K562 (cell line): ENCODE data around the gene UBE2K. TPM values are rescaled to one million over a fixed set of nuclear protein-coding genes. Genes with fewer than 3 reads are reported as not detected.

Experiments used
- CREM ChIP-seq: IDR thresholded peaks from 2 replicates; pipeline ENCODE4 v1.6.1; 2014; ENCODE audit warnings: antibody characterized with exemption, low read depth
- DDX20 ChIP-seq: fragments of 450-650 bp; IDR thresholded peaks from 2 replicates; pipeline ENCODE4 v1.6.1; 2016; ENCODE audit warnings: missing genetic modification characterization, low read depth, mild to moderate bottlenecking, missing compliant biosample characterization, moderate library complexity
- ELF4 ChIP-seq: fragments of 450-650 bp; formaldehyde crosslinking; IDR thresholded peaks from 2 replicates; pipeline ENCODE4 v1.4.0; 2022; ENCODE audit warnings: missing genetic modification characterization
- EP400 ChIP-seq: fragments of 450-650 bp; IDR thresholded peaks from 2 replicates; pipeline ENCODE4 v1.6.1; 2017; ENCODE audit warnings: antibody characterized with exemption, mild to moderate bottlenecking, moderate library complexity
- KLF1 ChIP-seq: fragments of 450-650 bp; IDR thresholded peaks from 2 replicates; pipeline ENCODE4 v1.6.1; 2016; ENCODE audit warnings: missing genetic modification characterization, missing compliant biosample characterization
- L3MBTL2 ChIP-seq: fragments of 450-650 bp; IDR thresholded peaks from 2 replicates; pipeline ENCODE4 v1.6.1; 2016; ENCODE audit warnings: mild to moderate bottlenecking, moderate library complexity
- MAX ChIP-seq: sonication (generic); formaldehyde crosslinking; IDR thresholded peaks from 2 replicates; pipeline ENCODE4 v1.9.0; 2022; ENCODE audit warnings: mild to moderate bottlenecking, missing genetic modification reagents
- MEIS2 ChIP-seq: fragments of 450-650 bp; IDR thresholded peaks from 2 replicates; pipeline ENCODE4 v1.6.1; 2014; ENCODE audit warnings: mild to moderate bottlenecking; ENCODE audit not compliant: partially characterized antibody
- NKRF ChIP-seq: fragments of 450-650 bp; IDR thresholded peaks from 2 replicates; pipeline ENCODE4 v1.6.1; 2016; ENCODE audit warnings: borderline replicate concordance
- PRDM10 ChIP-seq: fragments of 450-650 bp; IDR thresholded peaks from 2 replicates; pipeline ENCODE4 v1.6.1; 2018; ENCODE audit not compliant: partially characterized antibody
- RB1 ChIP-seq: fragments of 450-650 bp; IDR thresholded peaks from 2 replicates; pipeline ENCODE4 v1.6.1; 2017; ENCODE audit warnings: low read depth, mild to moderate bottlenecking
- RFX5 ChIP-seq: IDR thresholded peaks from 2 replicates; pipeline ENCODE4 v1.6.1; 2011; ENCODE audit warnings: low read depth, mild to moderate bottlenecking, improper control_type of control experiment, low read length
- UBTF ChIP-seq, 2 experiments: IDR thresholded peaks; 2 replicates each; pipeline ENCODE4 v1.6.1; 2012; ENCODE audit warnings: improper control_type of control experiment in 2 of 2, low read depth in 2 of 2, low read length in 2 of 2, borderline replicate concordance in 1 of 2
- ZBTB11 ChIP-seq, 3 experiments: fragments of 200-800 bp in 1 of 3; fragments of 250-450 bp in 1 of 3; fragments of 450-650 bp in 1 of 3; sonication (Bioruptor Pico) in 1 of 3; sonication (Bioruptor generic) in 1 of 3; formaldehyde crosslinking in 1 of 3; IDR thresholded peaks; 2 replicates each; pipeline versions ENCODE4 v1.6.1 to v1.8.0; 2016 to 2022; ENCODE audit warnings: mild to moderate bottlenecking in 2 of 3, missing genetic modification characterization in 2 of 3, missing compliant biosample characterization in 1 of 3, moderate library complexity in 1 of 3
- ZSCAN29 ChIP-seq: fragments of 450-650 bp; IDR thresholded peaks from 2 replicates; pipeline ENCODE4 v1.6.1; 2017
- polyA plus RNA-seq, 8 experiments: library from polyadenylated mRNA; depleted of rRNA in 4 of 8; stranded (reverse) in 5 of 8; unstranded in 3 of 8; fragments of >200 nt; fragmentation: Nextera tagmentation in 2 of 8; fragmentation: Illumina TruSeq in 1 of 8; extraction: Ambion mirVana in 2 of 8; extraction: Trizol in 1 of 8; gene quantifications; 2 replicates each; pipeline versions ENCODE4 v1.2.1 to v1.2.3, GENCODE V29; 2011 to 2014; ENCODE audit warnings: inconsistent platforms in 1 of 8, missing spikeins in 1 of 8
- total RNA-seq, 7 experiments: library from RNA; depleted of rRNA in 6 of 7; stranded (reverse); fragments of >200 nt in 6 of 7; fragmentation: Illumina TruSeq in 2 of 7; extraction: Trizol in 2 of 7; gene quantifications; 2 replicates each; pipeline versions ENCODE4 v1.2.1 to v1.2.3, GENCODE V29; 2011 to 2021; ENCODE audit warnings: low replicate concordance in 1 of 7

UBE2K gene
- total and polyA plus RNA-seq, 9 of the 15 experiments (the other 6 are each of a cell fraction or from before 2014, with no cell fraction given), result 29.8 to 190 (median 62.6) TPM

- peak in 1 of 3 experiments; percentile 82; a peak in 2 of 6 replicates for TF ChIP-seq ZBTB11 (CRISPR knock-in tag; IDR thresholded peaks at IDR 0.05)
- peak; percentile 84 for TF ChIP-seq L3MBTL2
- TF ChIP-seq NKRF, result peak; percentile 76; the same call in 1 of the 2 replicates
- TF ChIP-seq ZSCAN29, result 0 out of 2 replicates have a peak, but pooled peaks have one; percentile 17
- no peak for TF ChIP-seq ELF4
- peak; percentile 86 for TF ChIP-seq EP400
- TF ChIP-seq RFX5, result no peak
- TF ChIP-seq KLF1, result 0 out of 2 replicates have a peak, but pooled peaks have one; percentile 27
- peak; percentile 6 for TF ChIP-seq PRDM10
- TF ChIP-seq RB1, result peak; percentile 59; the same call in 1 of the 2 replicates
- peak; percentile 61 for TF ChIP-seq CREM
- peak; percentile 62; the same call in 1 of the 2 replicates for TF ChIP-seq MAX (CRISPR knock-in tag)
- TF ChIP-seq MEIS2, result peak; percentile 90
- TF ChIP-seq UBTF (IDR thresholded peaks at IDR 0.05; ENCODE audit: borderline replicate concordance in 1 of 2, low read depth in 2 of 2, low read length in 2 of 2), result peak; percentile 75 to 96; a peak in 2 of 4 replicates
- TF ChIP-seq DDX20 (tag), result no peak
Observed at GRCh38 chr4:39697740-39698423, at the start of gene UBE2K (continued).
